NCI-H1105 (cell line): ENCODE measurements around the gene SLCO4A1.

Experiments
- DNase-seq: peaks from one replicate; lab custom pipeline; 2025; lab: John Stamatoyannopoulos, UW

Gene SLCO4A1

GRCh38 chr20:62606551-62607201, 35.6 kb upstream of the SLCO4A1 start:
- DNase-seq: peak; percentile 97

GRCh38 chr20:62607366-62608217, 34.7 kb upstream of the SLCO4A1 start:
- DNase-seq: no peak

- no peak for DNase-seq
These were observed 34.1 kb upstream of the SLCO4A1 start for GRCh38 chr20:62608218-62608565.

- no peak for DNase-seq
These were observed 33.0 kb upstream of the SLCO4A1 start for GRCh38 chr20:62609279-62609720.

GRCh38 chr20:62609811-62610757, 32.2 kb upstream of the SLCO4A1 start:
- DNase-seq: no peak

GRCh38 chr20:62611012-62611411, 31.3 kb upstream of the SLCO4A1 start:
- DNase-seq: no peak

- DNase-seq: no peak
These were observed 30.5 kb upstream of the SLCO4A1 start for GRCh38 chr20:62611819-62612218.

GRCh38 chr20:62614085-62614960, 28.0 kb upstream of the SLCO4A1 start:
- DNase-seq: no peak

GRCh38 chr20:62614961-62615680, 27.2 kb upstream of the SLCO4A1 start:
- DNase-seq: no peak

- DNase-seq: no peak
These were observed 26.5 kb upstream of the SLCO4A1 start for GRCh38 chr20:62615750-62616251.

GRCh38 chr20:62616728-62617621, 25.3 kb upstream of the SLCO4A1 start:
- DNase-seq: peak; percentile 66

- DNase-seq: no peak
These were observed 24.4 kb upstream of the SLCO4A1 start for GRCh38 chr20:62617711-62618483.

GRCh38 chr20:62618611-62619529, 23.4 kb upstream of the SLCO4A1 start:
- no peak for DNase-seq

GRCh38 chr20:62620625-62621024, 21.7 kb upstream of the SLCO4A1 start:
- no peak for DNase-seq

- no peak for DNase-seq
These were observed 20.8 kb upstream of the SLCO4A1 start for GRCh38 chr20:62621251-62622110.

GRCh38 chr20:62622178-62622876, 20.0 kb upstream of the SLCO4A1 start:
- no peak for DNase-seq
